Activated CD4-positive, alpha-beta T cell treated with anti-CD3 and anti-CD28 coated beads, Interleukin-2, amount 10 ng/mL, durations not matched to agents 7 days and 5 days (primary cell): ENCODE results near the gene STRIP2. TPM values are rescaled to one million over a fixed set of nuclear protein-coding genes. Genes with fewer than 3 reads are reported as not detected.

Source experiments
- CTCF ChIA-PET: fragments of 350-600 bp; sonication (Branson Sonifier 250); formaldehyde crosslinking; loops from one replicate; lab custom pipeline; 2021; ENCODE audit warnings: antibody characterized with exemption; lab: Charles Lee
- POLR2A ChIA-PET: fragments of 350-600 bp; sonication (Branson Sonifier 250); formaldehyde crosslinking; loops from one replicate; lab custom pipeline; 2021; ENCODE audit warnings: antibody characterized with exemption; lab: Charles Lee
- DNase-seq: peaks from one replicate; pipeline ENCODE4 v3.0.0-alpha.2; 2020
- H3K27ac Mint-ChIP-seq: one replicate; pipeline ENCODE4 v1.8.0; 2021; ENCODE audit warnings: mild to moderate bottlenecking, moderate library complexity, mixed read lengths
- H3K27me3 Mint-ChIP-seq: one replicate; pipeline ENCODE4 v1.8.0; 2021; ENCODE audit warnings: mixed read lengths
- H3K36me3 Mint-ChIP-seq: one replicate; pipeline ENCODE4 v1.8.0; 2021; ENCODE audit warnings: low read depth, mixed read lengths
- H3K4me1 Mint-ChIP-seq: one replicate; pipeline ENCODE4 v1.8.0; 2021; ENCODE audit warnings: mixed read lengths
- H3K4me3 Mint-ChIP-seq: one replicate; pipeline ENCODE4 v1.8.0; 2021; ENCODE audit warnings: mild to moderate bottlenecking, moderate library complexity, mixed read lengths
- H3K9me3 Mint-ChIP-seq: one replicate; pipeline ENCODE4 v1.8.0; 2021; ENCODE audit warnings: mixed read lengths
- total RNA-seq, 2 experiments: library from RNA; stranded (reverse); gene quantifications; one replicate each; pipeline ENCODE4 v1.2.3, GENCODE V29; 2021

STRIP2 gene
- total RNA-seq, 2 experiments from 2014 or later = 10.7 to 12.1 TPM

DNA sequence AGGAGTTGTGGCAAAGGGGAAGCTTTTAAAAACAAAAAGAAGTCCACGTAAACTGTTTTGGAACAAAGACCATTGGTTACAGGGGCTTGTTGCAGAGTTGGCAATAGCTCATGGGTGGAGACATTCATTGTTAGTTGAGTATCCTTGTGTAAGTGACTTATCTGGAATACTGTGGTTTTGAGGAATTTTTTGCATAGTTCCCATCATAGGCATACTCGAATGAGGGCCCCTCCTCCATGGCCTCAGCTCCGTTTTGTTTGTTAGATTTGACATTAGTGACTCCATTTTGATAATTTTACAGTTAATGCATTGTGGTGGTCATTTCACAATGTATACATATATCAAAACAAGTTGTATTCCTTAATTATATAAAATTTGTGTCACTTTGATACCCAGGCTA is 55.3 kb downstream of the STRIP2 start:
- ChIA-PET CTCF (no interaction called here), POLR2A (no interaction called here)
- no peak for DNase-seq
- H3K27ac Mint-ChIP-seq = no peak overlapping the region
- no peaks in the 10 kb centered on the region for H3K9me3 Mint-ChIP-seq
- peaks cover 13% of the 10 kb centered on the region for H3K36me3 Mint-ChIP-seq
- no peaks in the 10 kb centered on the region for H3K27me3 Mint-ChIP-seq
- peaks cover 8% of the 10 kb centered on the region for H3K4me1 Mint-ChIP-seq
- H3K4me3 Mint-ChIP-seq = no peak overlapping the region

DNA sequence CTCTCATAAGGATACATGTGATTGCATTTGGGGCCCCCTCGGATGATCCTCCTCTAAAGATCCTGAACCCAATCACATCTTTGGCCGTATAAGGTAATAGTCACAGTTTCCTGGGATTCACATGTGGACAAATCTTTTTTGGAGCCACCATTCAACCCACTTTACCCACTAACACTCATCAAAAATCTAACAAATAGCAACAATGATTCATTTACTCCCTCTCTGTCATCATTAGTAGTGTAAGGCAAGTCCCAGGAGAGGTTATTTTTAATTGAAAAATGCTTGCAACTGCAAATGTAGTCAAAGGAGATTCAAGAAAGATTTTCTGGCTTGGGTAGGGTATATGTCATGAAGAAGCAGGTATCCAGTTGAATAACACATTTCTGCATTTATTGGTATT is 58.2 kb downstream of the STRIP2 start:
- ChIA-PET CTCF (no interaction called here), POLR2A (no interaction called here)
- H3K27ac Mint-ChIP-seq = no peak overlapping the region
- H3K4me3 Mint-ChIP-seq = no peak overlapping the region
- H3K36me3 Mint-ChIP-seq = peaks cover 7% of the 10 kb centered on the region
- H3K4me1 Mint-ChIP-seq = peaks cover 27% of the 10 kb centered on the region
- no peaks in the 10 kb centered on the region for H3K9me3 Mint-ChIP-seq
- DNase-seq = no peak
- no peaks in the 10 kb centered on the region for H3K27me3 Mint-ChIP-seq

DNA sequence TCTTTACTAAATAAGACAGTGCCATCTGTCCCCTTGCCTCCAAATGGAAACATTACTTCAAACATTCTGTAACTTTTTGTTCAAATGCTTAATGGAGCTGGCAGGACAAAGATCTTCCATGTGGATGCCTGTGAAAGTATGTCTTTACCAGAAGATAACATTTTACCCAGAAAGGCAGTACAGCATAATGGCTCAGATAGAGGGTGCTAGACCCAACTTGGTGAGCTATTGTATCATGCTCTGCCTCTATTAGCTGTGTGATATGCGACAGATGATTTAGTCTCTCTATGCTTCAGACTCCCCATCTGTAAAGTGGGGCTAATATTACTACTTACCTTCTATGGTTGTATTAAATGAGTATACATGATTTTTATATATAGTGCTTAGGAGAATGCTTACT is 59.3 kb downstream of the STRIP2 start:
- Mint-ChIP-seq H3K4me1 (peaks cover 30% of the 10 kb centered on the region), H3K27me3 (no peaks in the 10 kb centered on the region), H3K4me3 (no peak overlapping the region), H3K36me3 (peaks cover 7% of the 10 kb centered on the region), H3K9me3 (no peaks in the 10 kb centered on the region), H3K27ac (no peak overlapping the region)
- ChIA-PET CTCF (interaction anchor here (0.5 to 1.0 kb wide), 3 partner anchors 81 to 119 kb away, joined by 3 read pairs; partner anchors contain the start of gene NRF1), POLR2A (no interaction called here)
- no peak for DNase-seq

DNA sequence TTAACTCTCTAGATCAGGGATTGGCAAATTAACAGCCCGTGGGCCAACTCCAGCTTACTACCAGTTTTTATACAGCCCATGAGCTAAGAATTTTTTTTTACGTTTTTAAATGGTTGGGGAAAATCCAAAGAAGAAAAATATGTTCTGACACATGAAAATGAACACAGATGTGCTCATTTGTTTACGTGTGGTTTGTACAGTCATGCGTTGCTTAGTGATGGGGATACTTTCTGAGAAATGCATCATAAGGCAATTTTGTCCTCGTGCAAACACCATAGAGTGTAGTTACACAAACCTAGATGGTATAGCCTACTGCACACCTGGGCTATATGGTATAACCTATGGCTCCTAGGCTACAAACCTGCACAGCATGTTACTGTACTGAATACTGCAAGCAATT is 59.8 kb downstream of the STRIP2 start:
- H3K36me3 Mint-ChIP-seq = peaks cover 5% of the 10 kb centered on the region
- peaks cover 32% of the 10 kb centered on the region for H3K4me1 Mint-ChIP-seq
- H3K27me3 Mint-ChIP-seq = no peaks in the 10 kb centered on the region
- no peaks in the 10 kb centered on the region for H3K9me3 Mint-ChIP-seq
- H3K4me3 Mint-ChIP-seq = no peak overlapping the region
- CTCF ChIA-PET = interaction anchor here (0.5 to 1.0 kb wide), 4 partner anchors 13 to 118 kb away, joined by 3 read pairs; partner anchors contain the start of gene NRF1
- POLR2A ChIA-PET = no interaction called here
- DNase-seq = peak; percentile 16
- no peak overlapping the region for H3K27ac Mint-ChIP-seq

DNA sequence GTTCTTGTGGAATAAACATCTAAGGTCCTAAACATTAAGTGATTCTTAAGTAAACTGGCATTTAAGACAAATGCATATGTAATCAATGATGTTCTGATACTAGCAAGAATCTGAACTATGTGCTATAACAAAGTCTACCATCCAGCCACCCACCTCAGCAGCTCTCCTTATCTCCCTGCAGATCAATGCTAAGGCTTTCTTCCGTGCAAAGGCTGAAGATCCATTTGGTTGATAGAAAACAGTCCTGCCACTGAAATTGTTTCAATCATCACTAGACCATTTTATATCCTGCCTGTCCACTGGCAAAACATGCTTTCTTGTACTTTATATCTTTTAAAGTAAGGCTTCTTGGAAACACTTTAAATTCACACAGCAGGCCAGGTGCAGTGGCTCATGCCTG is 61.8 kb downstream of the STRIP2 start:
- Mint-ChIP-seq H3K36me3 (peaks cover 3% of the 10 kb centered on the region), H3K27ac (no peak overlapping the region), H3K4me3 (no peak overlapping the region), H3K4me1 (peaks cover 40% of the 10 kb centered on the region), H3K27me3 (no peaks in the 10 kb centered on the region), H3K9me3 (no peaks in the 10 kb centered on the region)
- DNase-seq = peak; percentile 24
- ChIA-PET POLR2A (no interaction called here), CTCF (interaction anchor here (1.1 to 1.2 kb wide), 3 partner anchors 52 to 153 kb away, joined by 3 to 8 read pairs (median 3); no protein-coding TSS in a partner anchor)

DNA sequence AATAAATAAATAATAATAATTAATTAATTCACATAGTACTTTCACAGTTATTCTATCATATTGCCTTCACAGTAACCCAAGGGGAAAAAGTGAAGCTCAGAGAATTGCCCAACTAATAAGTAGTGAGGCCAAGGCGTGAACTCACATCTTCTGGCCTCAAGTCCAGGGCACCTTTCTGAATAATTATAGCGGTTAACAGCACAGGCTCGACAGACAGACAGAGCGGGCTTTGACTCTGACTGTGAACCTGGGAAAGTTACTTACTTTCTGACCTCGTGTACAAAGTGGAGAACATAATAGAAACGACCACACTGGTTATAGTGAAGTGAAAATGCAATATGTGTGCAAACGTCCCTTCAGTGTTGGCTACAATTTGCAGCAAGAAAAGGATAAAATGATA is 62.4 kb downstream of the STRIP2 start:
- CTCF ChIA-PET = interaction anchor here (1.1 to 1.2 kb wide), 2 partner anchors 52 to 129 kb away, joined by 3 read pairs; no protein-coding TSS in a partner anchor
- Mint-ChIP-seq H3K4me3 (no peak overlapping the region), H3K4me1 (peaks cover 45% of the 10 kb centered on the region), H3K27me3 (no peaks in the 10 kb centered on the region), H3K9me3 (no peaks in the 10 kb centered on the region), H3K36me3 (peaks cover 3% of the 10 kb centered on the region), H3K27ac (no peak overlapping the region)
- POLR2A ChIA-PET = no interaction called here
- no peak for DNase-seq

DNA sequence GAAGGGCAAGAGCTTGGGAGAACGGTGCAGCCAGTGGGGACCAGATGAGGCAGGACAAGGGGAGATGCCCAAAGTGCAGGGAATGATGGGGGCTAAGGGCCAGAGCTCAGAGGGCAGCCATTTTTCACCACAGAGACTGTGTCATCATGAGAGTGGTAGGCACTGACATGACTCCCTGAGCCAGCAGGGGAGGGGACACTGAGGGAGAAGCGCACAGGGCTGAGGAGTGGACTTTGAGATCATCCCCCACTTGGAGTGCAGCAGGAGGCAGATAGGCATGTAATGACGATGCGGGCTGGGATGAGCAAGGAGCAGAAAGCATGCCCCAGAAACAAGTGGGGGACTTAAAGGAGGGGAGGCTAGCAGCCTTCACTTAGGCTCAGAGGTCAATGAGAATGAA is 62.9 kb downstream of the STRIP2 start:
- POLR2A ChIA-PET = no interaction called here
- DNase-seq = no peak
- Mint-ChIP-seq H3K4me1 (peaks cover 48% of the 10 kb centered on the region), H3K9me3 (no peaks in the 10 kb centered on the region), H3K4me3 (no peak overlapping the region), H3K27me3 (no peaks in the 10 kb centered on the region), H3K27ac (no peak overlapping the region), H3K36me3 (peaks cover 3% of the 10 kb centered on the region)
- CTCF ChIA-PET = no interaction called here

DNA sequence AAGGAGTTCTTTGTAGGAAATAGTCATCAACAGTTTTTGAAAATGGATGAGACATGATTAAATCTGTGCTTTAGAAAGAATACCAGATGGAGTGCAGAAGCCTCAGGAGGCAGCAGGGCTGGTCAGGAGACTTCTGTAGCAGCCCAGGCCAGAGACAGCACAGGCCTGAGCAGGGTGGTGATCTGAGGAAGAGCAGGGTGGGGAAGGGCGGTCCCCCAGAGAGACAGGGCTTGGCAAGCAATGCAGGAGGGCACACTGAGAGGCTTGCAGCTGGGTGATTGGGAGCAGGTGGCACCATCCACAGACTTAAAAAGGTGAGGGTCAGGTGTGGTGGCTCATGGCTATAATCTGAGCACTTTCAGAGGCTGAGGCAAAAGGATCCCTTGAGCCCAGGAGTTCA is 63.8 kb downstream of the STRIP2 start:
- no peak for DNase-seq
- Mint-ChIP-seq H3K27ac (no peak overlapping the region), H3K27me3 (no peaks in the 10 kb centered on the region), H3K4me1 (peaks cover 48% of the 10 kb centered on the region), H3K4me3 (no peak overlapping the region), H3K9me3 (no peaks in the 10 kb centered on the region), H3K36me3 (peaks cover 3% of the 10 kb centered on the region)
- ChIA-PET CTCF (interaction anchor here (0.7 kb wide), 1 partner anchor 149 kb away, joined by 5 read pairs; no protein-coding TSS in a partner anchor), POLR2A (no interaction called here)

DNA sequence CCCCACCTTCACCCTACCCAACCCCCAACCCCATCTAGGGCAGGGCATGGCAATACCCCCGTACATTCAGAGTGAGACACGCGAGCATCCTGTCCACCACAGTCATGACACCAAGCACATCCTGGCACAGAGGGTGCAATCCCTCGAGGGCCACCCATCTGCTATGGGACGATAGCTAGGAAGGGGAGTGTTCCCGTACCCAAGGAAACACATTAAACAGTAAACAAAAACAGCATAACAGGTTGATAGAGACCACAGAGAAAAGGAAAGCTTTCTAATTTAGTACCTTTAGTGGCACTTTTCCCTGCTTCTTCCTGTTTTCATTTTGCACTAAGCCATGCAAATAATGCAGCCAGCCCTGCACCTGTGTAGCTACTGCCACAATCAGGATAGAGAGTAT is 65.8 kb downstream of the STRIP2 start:
- Mint-ChIP-seq H3K36me3 (peaks cover 3% of the 10 kb centered on the region), H3K4me1 (peaks cover 44% of the 10 kb centered on the region), H3K4me3 (no peak overlapping the region), H3K9me3 (no peaks in the 10 kb centered on the region), H3K27me3 (no peaks in the 10 kb centered on the region), H3K27ac (no peak overlapping the region)
- CTCF ChIA-PET = interaction anchor here (1.5 kb wide), 1 partner anchor 9 kb away, joined by 3 read pairs; no protein-coding TSS in a partner anchor
- peak; percentile 17 for DNase-seq
- POLR2A ChIA-PET = no interaction called here

DNA sequence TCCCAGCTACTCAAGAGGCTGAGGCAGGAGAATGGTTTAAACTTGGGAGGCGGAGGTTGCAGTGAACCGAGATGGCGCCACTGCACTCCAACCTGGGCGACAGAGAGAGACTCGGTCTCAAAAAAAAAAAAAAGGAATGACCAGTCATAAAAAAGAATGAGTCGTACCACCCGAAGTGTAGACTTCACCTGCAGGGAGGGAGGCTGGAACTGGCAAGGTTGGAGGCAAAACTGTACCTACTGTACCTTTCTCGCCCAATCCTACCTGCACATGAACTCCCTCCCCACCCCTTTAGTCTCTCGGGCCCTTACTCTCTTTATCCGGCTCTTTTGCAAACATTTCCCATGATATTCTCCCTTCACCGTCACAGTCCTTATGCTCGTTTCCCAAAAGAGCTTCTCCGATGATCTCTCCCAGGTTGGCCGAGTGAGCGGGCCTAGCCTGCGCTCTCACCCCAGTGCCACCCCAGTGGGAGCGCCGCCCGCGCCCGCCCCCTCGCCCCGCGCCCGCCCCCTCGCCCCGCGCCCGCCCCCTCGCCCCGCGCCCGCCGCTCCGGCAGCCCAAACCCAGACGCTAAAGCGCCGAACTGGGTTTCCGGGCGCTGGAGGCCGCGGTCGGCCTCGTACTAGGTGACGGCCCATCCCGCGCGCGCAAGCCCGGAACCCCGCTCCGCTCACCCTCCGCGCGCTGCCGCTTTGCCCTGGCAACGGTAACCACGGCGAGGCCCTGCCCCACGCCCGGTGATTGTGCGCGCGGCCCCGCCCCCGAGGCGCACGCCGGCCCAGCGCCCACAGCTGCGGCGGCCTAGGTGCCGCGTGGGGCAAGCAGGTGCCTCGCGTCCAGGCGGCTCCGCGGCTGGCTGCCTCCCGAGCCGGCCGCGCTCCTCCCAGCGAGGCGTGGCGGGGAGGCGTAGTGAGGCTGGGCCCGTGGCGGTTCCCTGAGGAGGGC is 67.8 kb downstream of the STRIP2 start, which contains the start of gene SMKR1:
Gene SMKR1 (plus strand): TSS at position 772 of the 948 bp plus-strand sequence. CDS start 294 bp downstream, outside the sequence.
- CTCF ChIA-PET = no interaction called here

DNA sequence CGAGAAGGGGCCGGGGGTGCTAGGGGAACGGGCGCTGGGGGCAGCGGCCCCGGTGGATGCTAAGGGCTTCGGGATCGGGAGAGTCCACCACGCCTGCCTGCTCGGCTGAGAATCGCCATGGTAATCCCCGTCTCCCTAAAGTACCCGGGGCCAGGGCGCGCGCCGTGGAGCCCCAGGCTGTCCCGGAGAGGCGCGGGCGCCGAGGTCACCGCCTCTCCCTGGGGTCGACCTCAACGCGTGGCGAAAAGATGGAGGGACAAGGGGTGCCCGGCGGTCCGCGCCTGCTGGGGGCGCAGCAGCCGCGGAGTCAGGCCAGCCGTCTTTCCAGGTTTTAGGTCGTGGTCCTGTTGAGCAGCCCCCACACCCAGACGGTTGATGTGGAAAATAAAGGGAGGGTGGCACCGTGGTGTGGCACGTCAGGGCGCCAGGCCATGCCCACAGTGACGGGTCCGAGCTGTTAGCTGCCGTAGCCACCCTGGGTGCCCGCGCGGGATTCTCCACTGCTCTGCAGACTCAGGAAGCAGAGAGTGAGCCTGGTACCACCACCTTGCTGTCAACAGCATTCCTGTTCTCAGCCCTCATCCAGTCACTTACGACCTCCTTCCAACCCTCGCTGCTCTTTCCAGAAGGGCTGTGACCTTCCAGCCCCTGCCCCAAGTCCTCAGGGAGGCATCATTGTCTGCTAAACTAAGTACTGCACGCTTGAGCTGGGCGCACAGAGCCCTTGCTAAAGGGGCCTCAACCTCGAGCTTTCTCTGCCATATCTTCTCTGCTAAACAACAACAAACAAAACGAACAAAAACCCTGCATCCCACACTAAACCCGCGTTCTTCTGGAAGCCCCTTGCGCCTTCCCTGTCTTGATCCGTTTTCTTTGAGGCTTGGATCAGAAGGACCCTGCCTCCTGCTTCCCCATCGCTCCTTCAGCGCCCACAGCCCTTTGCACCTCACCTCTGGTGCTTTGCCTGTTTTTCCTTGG is 68.8 kb downstream of the STRIP2 start:
- DNase-seq = no peak
- Mint-ChIP-seq H3K4me3 (peak overlapping the region; percentile 75), H3K9me3 (no peaks in the 10 kb centered on the region), H3K27me3 (no peaks in the 10 kb centered on the region), H3K4me1 (peaks cover 24% of the 10 kb centered on the region), H3K36me3 (no peaks in the 10 kb centered on the region), H3K27ac (peak overlapping the region; percentile 0)
- CTCF ChIA-PET = no interaction called here
- POLR2A ChIA-PET = interaction anchor here (1.0 kb wide), 1 partner anchor 15 kb away, joined by 3 read pairs; no protein-coding TSS in a partner anchor

More for the DNA sequence above, 67.8 kb downstream of the STRIP2 start, which contains the start of gene SMKR1:
- Mint-ChIP-seq H3K27me3 (no peaks in the 10 kb centered on the region), H3K36me3 (no peaks in the 10 kb centered on the region), H3K9me3 (no peaks in the 10 kb centered on the region), H3K27ac (peak within 1 kb of the TSS; percentile 74), H3K4me1 (peaks cover 30% of the 10 kb centered on the region), H3K4me3 (peak within 1 kb of the TSS; percentile 75)
- peak; percentile 94 for DNase-seq
- POLR2A ChIA-PET = interaction anchor here (1.0 kb wide), 1 partner anchor 14 kb away, joined by 3 read pairs; no protein-coding TSS in a partner anchor

DNA sequence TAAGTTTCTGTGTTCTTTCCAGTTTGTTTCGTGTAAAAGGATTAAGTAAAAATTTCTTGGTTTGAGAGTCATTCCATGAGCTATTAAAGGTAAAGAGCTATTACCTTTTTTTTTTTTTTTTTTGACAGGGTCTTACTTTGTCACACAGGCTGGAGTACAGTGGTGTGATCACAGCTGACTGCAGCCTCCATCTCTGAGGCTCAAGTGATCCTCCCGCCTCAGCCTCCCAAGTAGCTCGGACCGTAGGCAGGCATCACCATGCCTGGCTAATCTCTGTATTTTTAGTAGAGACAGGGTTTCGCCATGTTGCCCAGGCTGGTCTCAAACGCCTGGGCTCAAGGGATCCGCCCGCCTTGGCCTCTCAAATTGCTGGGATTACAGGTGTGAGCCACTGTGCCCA is 69.5 kb downstream of the STRIP2 start:
- Mint-ChIP-seq H3K27ac (no peak overlapping the region), H3K36me3 (no peaks in the 10 kb centered on the region), H3K9me3 (no peaks in the 10 kb centered on the region), H3K4me3 (peak overlapping the region; percentile 75), H3K4me1 (peaks cover 23% of the 10 kb centered on the region), H3K27me3 (no peaks in the 10 kb centered on the region)
- ChIA-PET POLR2A (no interaction called here), CTCF (interaction anchor here (0.6 to 1.0 kb wide), 2 partner anchors 19 to 154 kb away, joined by 3 to 4 read pairs; no protein-coding TSS in a partner anchor)
- DNase-seq = no peak
